ENCODE measurements around the gene IQCE. TPM values are rescaled to one million over a fixed set of nuclear protein-coding genes. Genes with fewer than 3 reads are reported as not detected.

The IQCE gene
- total RNA-seq, 1 experiment from 2014 or later = 16.7 TPM

DNA sequence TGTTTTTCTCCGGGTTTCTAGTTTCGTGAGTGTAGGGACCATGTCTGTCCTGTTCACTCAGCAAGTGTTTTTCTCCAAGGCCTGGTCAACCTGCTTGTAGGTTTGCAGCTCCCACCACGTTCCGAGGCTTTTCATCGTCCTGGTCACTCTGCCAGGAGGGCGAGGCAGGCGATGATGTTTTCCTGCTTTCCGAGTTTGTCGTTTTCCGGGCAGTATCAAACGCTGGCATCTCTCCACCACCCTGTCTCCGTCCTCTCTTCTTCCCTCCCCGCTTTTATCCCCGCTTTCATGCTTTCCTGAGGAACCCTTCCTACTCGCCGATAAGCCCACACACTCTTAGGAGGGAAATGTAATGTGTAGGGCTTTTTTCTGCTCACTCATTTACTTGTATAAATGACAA is 11.2 kb downstream of the IQCE start:
- TF ChIP-seq, protein P1, sequence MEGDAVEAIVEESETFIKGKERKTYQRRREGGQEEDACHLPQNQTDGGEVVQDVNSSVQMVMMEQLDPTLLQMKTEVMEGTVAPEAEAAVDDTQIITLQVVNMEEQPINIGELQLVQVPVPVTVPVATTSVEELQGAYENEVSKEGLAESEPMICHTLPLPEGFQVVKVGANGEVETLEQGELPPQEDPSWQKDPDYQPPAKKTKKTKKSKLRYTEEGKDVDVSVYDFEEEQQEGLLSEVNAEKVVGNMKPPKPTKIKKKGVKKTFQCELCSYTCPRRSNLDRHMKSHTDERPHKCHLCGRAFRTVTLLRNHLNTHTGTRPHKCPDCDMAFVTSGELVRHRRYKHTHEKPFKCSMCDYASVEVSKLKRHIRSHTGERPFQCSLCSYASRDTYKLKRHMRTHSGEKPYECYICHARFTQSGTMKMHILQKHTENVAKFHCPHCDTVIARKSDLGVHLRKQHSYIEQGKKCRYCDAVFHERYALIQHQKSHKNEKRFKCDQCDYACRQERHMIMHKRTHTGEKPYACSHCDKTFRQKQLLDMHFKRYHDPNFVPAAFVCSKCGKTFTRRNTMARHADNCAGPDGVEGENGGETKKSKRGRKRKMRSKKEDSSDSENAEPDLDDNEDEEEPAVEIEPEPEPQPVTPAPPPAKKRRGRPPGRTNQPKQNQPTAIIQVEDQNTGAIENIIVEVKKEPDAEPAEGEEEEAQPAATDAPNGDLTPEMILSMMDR (IDR thresholded peaks at IDR 0.05; ENCODE audit: unreplicated experiment) = no peak
- POLR2A ChIA-PET = no interaction called here
- no TSS peak for BruUV-seq (replicated peaks)

DNA sequence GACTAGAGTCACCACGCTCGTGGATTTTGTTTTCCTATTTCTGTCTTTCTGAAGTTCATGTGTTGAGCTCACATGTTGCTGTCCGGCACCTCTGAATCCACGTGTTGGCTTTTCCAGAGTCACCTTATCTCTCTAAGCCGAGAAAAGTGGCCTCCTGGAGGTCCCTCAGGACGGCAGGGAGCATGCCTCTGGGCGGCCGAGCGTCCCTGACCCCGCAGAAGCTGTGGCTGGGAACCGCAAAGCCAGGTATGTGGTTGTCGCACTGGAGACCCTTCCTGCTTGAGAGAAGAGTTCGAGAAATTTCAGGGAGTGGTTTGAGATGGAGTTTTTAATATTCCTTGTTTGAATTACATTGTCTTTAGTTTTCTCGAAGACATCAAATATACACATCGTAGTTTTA is 12.6 kb downstream of the IQCE start:
- Mint-ChIP-seq H3K36me3 (ENCODE audit: insufficient read depth, unreplicated experiment) (peaks cover 31% of the 10 kb centered on the region), H3K9me3 (ENCODE audit: unreplicated experiment) (no peaks in the 10 kb centered on the region), H3K4me1 (ENCODE audit: insufficient read depth, unreplicated experiment) (no peaks in the 10 kb centered on the region), H3K27ac (ENCODE audit: low read depth, unreplicated experiment) (no peak overlapping the region), H3K4me3 (ENCODE audit: unreplicated experiment) (no peak overlapping the region), H3K27me3 (ENCODE audit: insufficient read depth, unreplicated experiment) (no peaks in the 10 kb centered on the region)
- POLR2A ChIA-PET = interaction anchor here (0.9 to 1.2 kb wide), 2 partner anchors 9 to 15 kb away, joined by 3 read pairs; partner anchors contain the start of gene BRAT1
- no TSS peak for BruUV-seq (replicated peaks)
- intact Hi-C loops (cut with micrococcal nuclease) = no loop called here
- CTCF ChIA-PET = interaction anchor here (0.6 to 1.0 kb wide), 3 partner anchors 57 to 142 kb away, joined by 3 to 8 read pairs (median 3); no protein-coding TSS in a partner anchor
- TF ChIP-seq, protein P1 (IDR thresholded peaks at IDR 0.05; ENCODE audit: unreplicated experiment) = no peak
- no peak for DNase-seq (ENCODE audit: unreplicated experiment)

More for the DNA sequence above, 11.2 kb downstream of the IQCE start:
- H3K27me3 Mint-ChIP-seq (ENCODE audit: insufficient read depth, unreplicated experiment) = no peaks in the 10 kb centered on the region
- H3K4me3 Mint-ChIP-seq (ENCODE audit: unreplicated experiment) = no peak overlapping the region
- intact Hi-C loops (cut with micrococcal nuclease) = no loop called here
- no peaks in the 10 kb centered on the region for H3K4me1 Mint-ChIP-seq (ENCODE audit: insufficient read depth, unreplicated experiment)
- no peak overlapping the region for H3K27ac Mint-ChIP-seq (ENCODE audit: low read depth, unreplicated experiment)
- no peak for DNase-seq (ENCODE audit: unreplicated experiment)
- CTCF ChIA-PET = no interaction called here
- H3K9me3 Mint-ChIP-seq (ENCODE audit: unreplicated experiment) = no peaks in the 10 kb centered on the region
- peaks cover 17% of the 10 kb centered on the region for H3K36me3 Mint-ChIP-seq (ENCODE audit: insufficient read depth, unreplicated experiment)

DNA sequence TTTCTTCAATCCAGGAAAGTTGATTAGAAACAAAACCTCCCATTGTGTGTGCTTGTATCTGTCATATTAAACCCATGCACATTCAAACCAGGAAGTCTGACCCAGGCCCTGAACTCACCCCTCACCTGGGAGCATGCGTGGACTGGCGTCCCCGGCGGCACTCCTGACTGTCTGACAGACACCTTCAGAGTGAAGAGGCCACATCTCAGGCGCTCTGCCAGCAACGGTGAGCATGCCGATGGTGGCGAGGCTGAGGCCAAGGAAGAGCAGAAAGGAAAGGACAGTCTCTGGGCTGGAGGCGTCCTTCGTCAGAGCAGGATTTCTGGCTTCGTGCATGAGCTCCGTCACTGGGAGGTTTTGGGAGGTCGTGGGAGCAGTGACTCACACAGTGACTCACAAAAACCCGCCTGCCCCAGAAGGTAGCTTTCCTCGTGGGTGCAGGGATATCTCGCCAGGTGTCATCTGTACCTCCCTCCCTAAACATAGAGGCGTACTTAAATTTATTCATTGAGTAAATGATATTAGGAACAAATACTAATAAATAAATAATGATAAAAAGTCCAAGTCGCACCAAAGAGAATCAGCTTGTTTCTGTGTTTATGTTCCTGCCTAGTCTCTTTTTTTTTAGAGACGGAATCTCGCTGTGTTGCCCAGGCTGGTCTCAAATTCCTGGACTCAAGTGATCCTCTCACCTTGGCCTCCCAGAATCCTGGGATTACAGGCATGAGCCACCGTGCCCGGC is 13.5 kb downstream of the IQCE start:
- H3K4me3 Mint-ChIP-seq (ENCODE audit: unreplicated experiment) = no peak overlapping the region
- H3K27ac Mint-ChIP-seq (ENCODE audit: low read depth, unreplicated experiment) = no peak overlapping the region
- BruUV-seq (replicated peaks) = no TSS peak
- no peaks in the 10 kb centered on the region for H3K4me1 Mint-ChIP-seq (ENCODE audit: insufficient read depth, unreplicated experiment)
- CTCF ChIA-PET = interaction anchor here (0.6 kb wide), 1 partner anchor 135 kb away, joined by 8 read pairs; no protein-coding TSS in a partner anchor
- POLR2A ChIA-PET = interaction anchor here (0.7 to 1.2 kb wide), 4 partner anchors 9 to 28 kb away, joined by 3 to 4 read pairs (median 3); partner anchors contain the start of gene BRAT1
- H3K36me3 Mint-ChIP-seq (ENCODE audit: insufficient read depth, unreplicated experiment) = peaks cover 33% of the 10 kb centered on the region
- H3K9me3 Mint-ChIP-seq (ENCODE audit: unreplicated experiment) = no peaks in the 10 kb centered on the region
- TF ChIP-seq, protein P1 (IDR thresholded peaks at IDR 0.05; ENCODE audit: unreplicated experiment) = no peak
- peak; percentile 60 for DNase-seq (ENCODE audit: unreplicated experiment)
- intact Hi-C loops (cut with micrococcal nuclease) = no loop called here
- H3K27me3 Mint-ChIP-seq (ENCODE audit: insufficient read depth, unreplicated experiment) = no peaks in the 10 kb centered on the region

DNA sequence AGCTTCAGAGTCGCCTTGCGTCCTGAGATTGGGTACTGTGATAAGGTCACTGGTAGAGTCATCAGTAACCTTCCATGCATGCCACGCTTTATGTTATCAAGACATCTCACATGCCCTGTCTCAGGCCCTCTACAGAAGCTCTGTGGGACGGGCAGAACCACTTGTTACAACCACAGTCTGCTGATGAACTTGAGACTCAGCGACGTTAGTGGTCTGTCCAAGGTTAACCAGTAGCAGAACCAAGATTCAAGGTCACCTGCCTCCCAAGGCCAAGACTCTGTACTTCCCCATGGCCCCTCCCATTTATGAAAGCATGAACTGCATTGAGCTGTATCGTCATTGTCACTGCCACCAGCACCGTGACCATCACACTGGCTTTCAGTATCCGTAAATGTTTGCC is 15.0 kb downstream of the IQCE start:
- TF ChIP-seq, protein P1 (IDR thresholded peaks at IDR 0.05; ENCODE audit: unreplicated experiment) = no peak
- Mint-ChIP-seq H3K4me1 (ENCODE audit: insufficient read depth, unreplicated experiment) (no peaks in the 10 kb centered on the region), H3K27ac (ENCODE audit: low read depth, unreplicated experiment) (no peak overlapping the region), H3K9me3 (ENCODE audit: unreplicated experiment) (no peaks in the 10 kb centered on the region), H3K27me3 (ENCODE audit: insufficient read depth, unreplicated experiment) (no peaks in the 10 kb centered on the region), H3K36me3 (ENCODE audit: insufficient read depth, unreplicated experiment) (peaks cover 35% of the 10 kb centered on the region), H3K4me3 (ENCODE audit: unreplicated experiment) (no peak overlapping the region)
- BruUV-seq (replicated peaks) = no TSS peak
- POLR2A ChIA-PET = no interaction called here
- CTCF ChIA-PET = no interaction called here
- DNase-seq (ENCODE audit: unreplicated experiment) = no peak
- intact Hi-C loops (cut with micrococcal nuclease) = no loop called here
